ENCODE results near the gene RTF2. TPM values are rescaled to one million over a fixed set of nuclear protein-coding genes. Genes with fewer than 3 reads are reported as not detected.
A peak's percentile ranks its signal among the peaks of the same experiment; 100 is the strongest.

The RTF2 gene
- total RNA-seq, 6 donors from 2014 or later: 35.6 to 87.8 (median 63.5) TPM

DNA sequence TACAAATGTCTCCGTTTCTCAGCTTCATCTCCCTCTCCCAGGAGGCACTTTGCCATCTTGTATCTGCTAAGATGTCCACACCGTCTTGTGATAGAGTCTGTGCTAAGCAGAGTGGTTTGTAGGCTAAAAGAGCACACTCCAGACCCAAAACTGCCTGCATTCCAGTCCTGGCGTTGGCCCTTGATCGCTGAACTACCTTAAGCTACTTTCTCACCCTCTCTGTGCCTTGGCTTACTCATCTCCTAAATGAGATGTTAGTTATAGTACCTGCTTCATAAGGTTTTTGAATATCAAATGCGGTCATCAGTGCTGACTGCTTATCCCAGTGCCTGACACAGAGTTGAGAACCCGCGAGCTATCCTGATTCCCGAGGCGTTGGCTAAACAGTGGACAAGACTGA, 42.4 kb upstream of the RTF2 start:
- Histone ChIP-seq H3K4me1 (peaks cover 36 to 56% (median 45%) of the 10 kb centered on the region in 4 donors), H3K27ac (peak overlapping the region in 3 of 4 donors; percentile 4 to 54 (median 21)), H3K9me3 (no peaks in the 10 kb centered on the region), H3K4me3 (no peak overlapping the region), H3K27me3 (no peaks in the 10 kb centered on the region), H3K36me3 (no peaks in the 10 kb centered on the region)
- TF ChIP-seq EP300 (IDR thresholded peaks at IDR 0.05): no peak
- no peak for TF ChIP-seq POLR2A (IDR thresholded peaks at IDR 0.05)
- TF ChIP-seq POLR2AphosphoS5 (IDR thresholded peaks at IDR 0.05): no peak
- TF ChIP-seq, protein P1, sequence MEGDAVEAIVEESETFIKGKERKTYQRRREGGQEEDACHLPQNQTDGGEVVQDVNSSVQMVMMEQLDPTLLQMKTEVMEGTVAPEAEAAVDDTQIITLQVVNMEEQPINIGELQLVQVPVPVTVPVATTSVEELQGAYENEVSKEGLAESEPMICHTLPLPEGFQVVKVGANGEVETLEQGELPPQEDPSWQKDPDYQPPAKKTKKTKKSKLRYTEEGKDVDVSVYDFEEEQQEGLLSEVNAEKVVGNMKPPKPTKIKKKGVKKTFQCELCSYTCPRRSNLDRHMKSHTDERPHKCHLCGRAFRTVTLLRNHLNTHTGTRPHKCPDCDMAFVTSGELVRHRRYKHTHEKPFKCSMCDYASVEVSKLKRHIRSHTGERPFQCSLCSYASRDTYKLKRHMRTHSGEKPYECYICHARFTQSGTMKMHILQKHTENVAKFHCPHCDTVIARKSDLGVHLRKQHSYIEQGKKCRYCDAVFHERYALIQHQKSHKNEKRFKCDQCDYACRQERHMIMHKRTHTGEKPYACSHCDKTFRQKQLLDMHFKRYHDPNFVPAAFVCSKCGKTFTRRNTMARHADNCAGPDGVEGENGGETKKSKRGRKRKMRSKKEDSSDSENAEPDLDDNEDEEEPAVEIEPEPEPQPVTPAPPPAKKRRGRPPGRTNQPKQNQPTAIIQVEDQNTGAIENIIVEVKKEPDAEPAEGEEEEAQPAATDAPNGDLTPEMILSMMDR (IDR thresholded peaks at IDR 0.05): no peak
- DNase-seq: peak in 1 of 2 donors; percentile 1
- no peak for ATAC-seq (ENCODE audit: low FRiP score in 2 of 2)
- 86 to 90% methylated on average over 9 of the region's 9 CpGs for WGBS, 2 donors

DNA sequence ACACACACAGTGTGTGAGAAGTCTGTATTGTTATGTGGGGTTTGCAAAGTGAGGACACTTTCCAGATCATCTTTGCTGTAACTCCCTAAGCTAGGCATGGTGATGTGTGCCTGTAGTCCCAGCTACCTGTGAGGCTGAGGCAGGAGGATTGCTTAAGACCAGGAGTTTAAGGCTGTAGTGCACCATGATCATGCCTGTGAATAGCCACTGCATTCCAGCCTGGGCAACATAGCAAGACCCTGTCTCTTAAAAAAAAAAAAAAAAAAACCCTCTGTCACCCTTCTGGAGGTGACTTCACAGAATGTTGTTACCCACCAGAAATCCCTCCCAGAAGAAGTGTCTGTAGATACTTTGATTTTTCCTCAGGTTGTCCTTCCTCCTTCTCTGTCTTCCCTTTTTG, 41.5 kb upstream of the RTF2 start:
- ATAC-seq (ENCODE audit: low FRiP score in 2 of 2) (no peak), DNase-seq (no peak)
- H3K9me3 ChIP-seq: no peaks in the 10 kb centered on the region
- H3K4me3 ChIP-seq: no peak overlapping the region
- TF ChIP-seq, protein P1 (IDR thresholded peaks at IDR 0.05): no peak
- TF ChIP-seq POLR2A (IDR thresholded peaks at IDR 0.05) (no peak), POLR2AphosphoS5 (IDR thresholded peaks at IDR 0.05) (no peak), EP300 (IDR thresholded peaks at IDR 0.05) (no peak)
- no peaks in the 10 kb centered on the region for H3K36me3 ChIP-seq
- H3K27ac ChIP-seq: peak overlapping the region in 2 of 4 donors; percentile 15 to 54
- H3K4me1 ChIP-seq: peaks cover 33 to 52% (median 38%) of the 10 kb centered on the region in 4 donors
- no peaks in the 10 kb centered on the region for H3K27me3 ChIP-seq

DNA sequence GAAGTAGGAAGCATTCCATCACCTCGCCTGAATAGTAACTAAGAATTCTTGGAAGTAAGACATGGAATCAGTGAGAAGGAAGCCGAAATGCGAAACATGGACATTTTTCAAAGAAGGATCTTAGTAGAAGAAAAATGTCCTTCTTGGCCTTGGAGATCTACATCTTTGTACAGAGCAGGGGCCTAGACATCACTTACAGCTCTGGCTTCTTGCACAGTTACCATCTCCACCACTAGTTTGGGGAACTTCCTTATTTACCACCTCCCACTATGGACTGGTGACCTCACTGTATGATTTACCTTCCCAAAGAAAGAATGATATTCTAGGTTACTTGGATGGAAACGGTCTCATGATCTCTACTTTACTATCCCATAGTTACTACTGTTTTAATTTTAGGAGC, 40.6 kb upstream of the RTF2 start:
- H3K4me3 ChIP-seq: no peak overlapping the region
- H3K27me3 ChIP-seq: no peaks in the 10 kb centered on the region
- peak in 1 of 2 donors; percentile 16 for DNase-seq
- no peaks in the 10 kb centered on the region for H3K36me3 ChIP-seq
- no peak for ATAC-seq (ENCODE audit: low FRiP score in 2 of 2)
- 54 to 68% methylated on average over 4 of the region's 4 CpGs for WGBS, 2 donors
- no peaks in the 10 kb centered on the region for H3K9me3 ChIP-seq
- peaks cover 25 to 46% (median 33%) of the 10 kb centered on the region in 4 donors for H3K4me1 ChIP-seq
- TF ChIP-seq POLR2A (IDR thresholded peaks at IDR 0.05) (no peak), EP300 (IDR thresholded peaks at IDR 0.05) (no peak), POLR2AphosphoS5 (IDR thresholded peaks at IDR 0.05) (no peak)
- TF ChIP-seq, protein P1 (IDR thresholded peaks at IDR 0.05): no peak
- peak overlapping the region; percentile 17 to 54 (median 30) for H3K27ac ChIP-seq

DNA sequence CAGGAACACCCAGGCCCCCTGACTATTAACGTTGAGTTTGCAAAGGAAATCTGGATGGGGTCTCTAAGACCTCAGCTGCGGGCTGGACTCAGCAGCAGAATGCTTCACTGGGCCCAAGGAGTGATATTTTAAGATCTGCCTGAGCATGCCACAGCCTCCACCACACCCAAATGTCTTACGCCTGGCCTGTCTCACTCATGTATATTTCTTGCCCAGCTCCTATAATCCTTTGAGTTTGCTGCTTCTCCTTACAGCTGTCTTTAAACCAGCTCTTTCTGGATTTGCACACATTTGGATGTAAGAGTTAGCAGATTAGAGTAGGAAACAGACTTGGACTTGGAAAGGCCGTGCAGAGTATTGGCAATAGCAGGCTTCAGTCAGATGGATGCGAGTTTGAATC, 40.0 kb upstream of the RTF2 start:
- H3K27ac ChIP-seq: peak overlapping the region; percentile 17 to 67 (median 48)
- TF ChIP-seq POLR2AphosphoS5 (IDR thresholded peaks at IDR 0.05) (no peak), POLR2A (IDR thresholded peaks at IDR 0.05) (no peak), EP300 (IDR thresholded peaks at IDR 0.05) (no peak)
- TF ChIP-seq, protein P1 (IDR thresholded peaks at IDR 0.05): no peak
- H3K27me3 ChIP-seq: no peaks in the 10 kb centered on the region
- no peak overlapping the region for H3K4me3 ChIP-seq
- no peak for DNase-seq
- WGBS, 2 donors: 82 to 85% methylated on average over 4 to 5 of the region's 5 CpGs
- no peaks in the 10 kb centered on the region for H3K9me3 ChIP-seq
- ATAC-seq (ENCODE audit: low FRiP score in 2 of 2): no peak
- H3K36me3 ChIP-seq: no peaks in the 10 kb centered on the region
- H3K4me1 ChIP-seq: peaks cover 20 to 40% (median 31%) of the 10 kb centered on the region in 4 donors

DNA sequence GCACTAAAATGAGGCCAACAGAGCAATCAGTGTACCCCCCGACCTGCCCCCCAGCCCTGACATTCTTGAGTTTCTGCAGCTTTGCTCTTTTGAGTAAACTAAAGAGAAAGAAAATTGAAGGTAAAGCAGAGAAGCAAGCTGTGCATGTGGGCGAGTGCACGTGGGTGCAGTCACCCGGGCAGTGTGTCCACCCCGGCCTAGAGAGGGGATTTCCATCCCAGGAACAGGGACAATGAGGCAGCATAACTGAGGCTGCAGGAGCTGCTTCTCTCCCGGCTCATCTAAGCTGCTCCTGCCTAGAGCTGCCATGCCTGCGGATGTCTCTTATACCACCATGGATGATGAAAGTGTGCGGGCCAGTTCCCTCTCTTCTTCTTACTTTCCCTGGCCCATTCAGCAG, 39.5 kb upstream of the RTF2 start:
- TF ChIP-seq POLR2A (IDR thresholded peaks at IDR 0.05) (no peak), POLR2AphosphoS5 (IDR thresholded peaks at IDR 0.05) (no peak)
- TF ChIP-seq, protein P1 (IDR thresholded peaks at IDR 0.05): no peak
- no peaks in the 10 kb centered on the region for H3K9me3 ChIP-seq
- peaks cover 24 to 40% (median 30%) of the 10 kb centered on the region in 4 donors for H3K4me1 ChIP-seq
- H3K4me3 ChIP-seq: no peak overlapping the region
- peak overlapping the region; percentile 54 to 71 (median 66) for H3K27ac ChIP-seq
- no peaks in the 10 kb centered on the region for H3K27me3 ChIP-seq
- 63 to 72% methylated on average over 8 of the region's 8 CpGs for WGBS, 2 donors
- ATAC-seq (ENCODE audit: low FRiP score in 2 of 2) (no peak), DNase-seq (peak in 1 of 2 donors; percentile 31)
- H3K36me3 ChIP-seq: no peaks in the 10 kb centered on the region
